Gastrocnemius medialis (tissue), 4 donors: Measurements from ENCODE around the gene FKRP.

Experiments used
- POLR2A ChIP-seq, 2 donors: fragments of 450-650 bp; IDR thresholded peaks; one replicate each; pipeline ENCODE4 v1.6.1; 2017; ENCODE audit warnings: antibody characterized with exemption in 2 of 2, mild to moderate bottlenecking in 2 of 2, moderate library complexity in 2 of 2
- TF ChIP-seq, protein P1 (sequence below), 5 experiments: fragments of 450-650 bp in 3 of 5; fragments of 200-600 bp in 2 of 5; sonication (generic) in 2 of 5; IDR thresholded peaks in 4 of 5; conservative IDR thresholded peaks in 1 of 5; 1 replicate in 4 of 5; 2 replicates in 1 of 5; pipeline ENCODE4 v1.5.1; 2016 to 2019; ENCODE audit warnings: antibody characterized with exemption in 5 of 5, mild to moderate bottlenecking in 3 of 5, moderate library complexity in 3 of 5

GRCh38 chr19:46715975-46716671 is 29.7 kb upstream of the FKRP start:
- no peak for TF ChIP-seq POLR2A (IDR thresholded peaks at IDR 0.05)
- TF ChIP-seq, protein P1, sequence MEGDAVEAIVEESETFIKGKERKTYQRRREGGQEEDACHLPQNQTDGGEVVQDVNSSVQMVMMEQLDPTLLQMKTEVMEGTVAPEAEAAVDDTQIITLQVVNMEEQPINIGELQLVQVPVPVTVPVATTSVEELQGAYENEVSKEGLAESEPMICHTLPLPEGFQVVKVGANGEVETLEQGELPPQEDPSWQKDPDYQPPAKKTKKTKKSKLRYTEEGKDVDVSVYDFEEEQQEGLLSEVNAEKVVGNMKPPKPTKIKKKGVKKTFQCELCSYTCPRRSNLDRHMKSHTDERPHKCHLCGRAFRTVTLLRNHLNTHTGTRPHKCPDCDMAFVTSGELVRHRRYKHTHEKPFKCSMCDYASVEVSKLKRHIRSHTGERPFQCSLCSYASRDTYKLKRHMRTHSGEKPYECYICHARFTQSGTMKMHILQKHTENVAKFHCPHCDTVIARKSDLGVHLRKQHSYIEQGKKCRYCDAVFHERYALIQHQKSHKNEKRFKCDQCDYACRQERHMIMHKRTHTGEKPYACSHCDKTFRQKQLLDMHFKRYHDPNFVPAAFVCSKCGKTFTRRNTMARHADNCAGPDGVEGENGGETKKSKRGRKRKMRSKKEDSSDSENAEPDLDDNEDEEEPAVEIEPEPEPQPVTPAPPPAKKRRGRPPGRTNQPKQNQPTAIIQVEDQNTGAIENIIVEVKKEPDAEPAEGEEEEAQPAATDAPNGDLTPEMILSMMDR (IDR thresholded peaks at IDR 0.05 in 4 of 5, conservative IDR thresholded peaks at IDR 0.05 in 1 of 5): no peak
